Measurements from ENCODE around the gene GHITM.

- TF ChIP-seq ZBTB43 (CRISPR knock-in tag; conservative IDR thresholded peaks at IDR 0.05): no peak
- TF ChIP-seq CTCF (CRISPR knock-in tag; IDR thresholded peaks at IDR 0.05): no peak
- TF ChIP-seq NCOA5 (CRISPR knock-in tag; IDR thresholded peaks at IDR 0.05): no peak
- TF ChIP-seq ZBTB49 (CRISPR knock-in tag; IDR thresholded peaks at IDR 0.05; ENCODE audit: borderline replicate concordance): no peak
- no peak for TF ChIP-seq NFE2L1 (CRISPR knock-in tag; IDR thresholded peaks at IDR 0.05; ENCODE audit: borderline replicate concordance)
- no peak for TF ChIP-seq ZBTB38 (CRISPR knock-in tag; IDR thresholded peaks at IDR 0.05)
- no peak for TF ChIP-seq ETV6 (CRISPR knock-in tag; conservative IDR thresholded peaks at IDR 0.05)
- no peak for TF ChIP-seq UBTF (CRISPR knock-in tag; IDR thresholded peaks at IDR 0.05)
- TF ChIP-seq LRRFIP1 (CRISPR knock-in tag; conservative IDR thresholded peaks at IDR 0.05): no peak
- no peak for TF ChIP-seq SMAD1 (CRISPR knock-in tag; IDR thresholded peaks at IDR 0.05; ENCODE audit: borderline replicate concordance, low read depth)
- TF ChIP-seq SRF (IDR thresholded peaks at IDR 0.05; ENCODE audit: low read depth, low read length): no peak
- no peak for TF ChIP-seq PATZ1 (CRISPR knock-in tag; IDR thresholded peaks at IDR 0.05)
Measured at GRCh38 chr10:84126785-84127167, 12.5 kb upstream of the GHITM start.

All from HepG2 (cell line).